SU-DHL-6 (cell line): ENCODE data around the gene SAG.

ENCODE experiments used
- CTCF ChIP-seq: fragments of 200-600 bp; sonication (generic); IDR thresholded peaks from one replicate; pipeline ENCODE4 v1.5.1; 2017; ENCODE audit warnings: antibody characterized with exemption, mild to moderate bottlenecking, low read length, moderate library complexity; ENCODE audit not compliant: insufficient read depth, poor library complexity, severe bottlenecking
- EZH2phosphoT487 ChIP-seq: fragments of 200-600 bp; sonication (generic), shearing (Covaris generic); conservative IDR thresholded peaks from 2 replicates; pipeline ENCODE4 v1.6.1; 2018; ENCODE audit warnings: mild to moderate bottlenecking, antibody characterized with exemption, low read length, moderate library complexity, mixed read lengths

- TF ChIP-seq CTCF: no peak
- TF ChIP-seq EZH2phosphoT487: no peak
Observed at GRCh38 chr2:233369462-233369861, 61.8 kb downstream of the SAG start.
